B cell (primary cell): ENCODE data around the gene TCP1.

Experiments
- CTCF ChIP-seq: fragments of 200-600 bp; IDR thresholded peaks from one replicate; pipeline ENCODE4 v1.8.0; 2022; ENCODE audit warnings: antibody characterized with exemption, mild to moderate bottlenecking
- EZH2 ChIP-seq: IDR thresholded peaks from 2 replicates; pipeline ENCODE4 v1.6.1; 2012; ENCODE audit warnings: borderline replicate concordance, low read depth, mild to moderate bottlenecking, moderate library complexity, low read length; ENCODE audit not compliant: insufficient read depth, poor library complexity, severe bottlenecking

GRCh38 chr6:159788753-159789376, 537 bp downstream of the TCP1 start:
- TF ChIP-seq CTCF (no peak), EZH2 (no peak)
